HG02763 (cell line): Measurements from ENCODE around the gene NEU2.

Source experiments
- ATAC-seq: cut with Tn5 transposase; IDR thresholded peaks from one replicate; pipeline ENCODE4 v1.9.1; 2021; ENCODE audit warnings: mild to moderate bottlenecking, moderate library complexity; ENCODE audit not compliant: unreplicated experiment

The NEU2 gene

DNA sequence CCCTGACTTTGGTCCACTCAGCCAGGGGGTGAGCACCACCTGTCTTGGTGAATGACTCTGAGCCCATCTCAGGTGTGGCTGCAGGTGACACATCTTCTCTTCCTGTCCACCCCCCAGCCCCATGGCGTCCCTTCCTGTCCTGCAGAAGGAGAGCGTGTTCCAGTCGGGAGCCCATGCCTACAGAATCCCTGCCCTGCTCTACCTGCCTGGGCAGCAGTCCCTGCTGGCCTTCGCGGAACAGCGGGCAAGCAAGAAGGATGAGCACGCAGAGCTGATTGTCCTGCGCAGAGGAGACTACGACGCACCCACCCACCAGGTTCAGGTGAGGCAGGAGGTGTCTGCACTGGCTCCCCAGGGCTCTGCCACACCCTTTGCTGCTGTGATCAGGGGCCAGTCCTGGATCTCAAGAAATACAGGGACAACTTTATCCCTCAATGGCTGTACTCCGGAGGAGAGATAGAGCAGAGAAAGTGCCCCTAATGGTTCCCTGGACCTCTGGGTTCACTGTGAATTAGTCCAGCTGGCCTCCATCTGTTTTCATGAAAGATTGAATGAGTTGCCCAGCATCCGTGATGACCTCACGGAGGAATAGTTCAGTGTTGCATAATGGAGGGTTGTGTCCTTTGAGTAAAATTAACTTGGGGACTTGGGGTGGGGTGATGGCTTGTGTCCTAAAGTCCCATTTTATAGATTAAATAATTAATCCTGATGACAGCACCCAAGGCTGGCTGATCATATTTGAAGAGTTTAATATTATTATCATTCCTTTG, at the start of gene NEU2:
TSS of gene NEU2 (plus strand) at position 122 of the 770 bp plus-strand sequence. CDS start at position 122, 0 bp downstream.
- no peak for ATAC-seq

DNA sequence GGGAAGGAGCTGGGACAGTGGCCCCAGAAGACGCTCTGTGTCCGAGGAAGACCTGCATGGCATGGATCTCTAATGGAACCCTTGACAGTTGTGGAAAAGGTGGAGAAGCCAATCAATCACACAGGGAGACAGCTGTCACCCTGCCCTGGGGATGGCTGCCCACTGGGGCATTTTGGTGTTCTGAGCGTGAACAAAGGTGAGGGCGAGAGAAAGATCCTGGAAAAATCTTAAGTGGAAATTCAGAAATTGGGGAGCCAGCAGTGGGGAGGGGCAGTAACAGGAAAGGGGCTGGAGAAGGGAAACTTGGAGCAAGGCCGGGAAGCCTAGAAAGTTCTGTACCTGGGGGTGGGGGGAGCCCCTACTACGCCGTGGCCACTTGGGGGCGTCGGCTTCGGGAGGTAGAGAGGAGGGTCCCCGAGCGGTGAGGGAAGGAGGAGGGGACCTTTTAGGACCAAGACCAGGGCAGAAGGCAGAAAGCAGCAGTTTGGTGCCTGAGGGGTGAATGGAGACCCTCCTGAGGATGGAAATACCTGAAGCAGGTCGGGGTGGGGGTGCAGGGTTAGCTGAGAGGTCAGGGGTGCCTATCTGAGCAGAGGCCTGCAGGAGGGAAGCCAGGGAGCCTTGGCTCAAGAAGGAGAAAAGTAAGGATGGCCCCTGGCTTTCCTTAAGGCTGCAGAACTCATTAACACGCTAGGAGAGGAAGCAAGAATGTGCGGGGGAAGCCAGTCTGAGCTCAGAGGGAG, 49.4 kb upstream of the NEU2 start:
- no peak for ATAC-seq

DNA sequence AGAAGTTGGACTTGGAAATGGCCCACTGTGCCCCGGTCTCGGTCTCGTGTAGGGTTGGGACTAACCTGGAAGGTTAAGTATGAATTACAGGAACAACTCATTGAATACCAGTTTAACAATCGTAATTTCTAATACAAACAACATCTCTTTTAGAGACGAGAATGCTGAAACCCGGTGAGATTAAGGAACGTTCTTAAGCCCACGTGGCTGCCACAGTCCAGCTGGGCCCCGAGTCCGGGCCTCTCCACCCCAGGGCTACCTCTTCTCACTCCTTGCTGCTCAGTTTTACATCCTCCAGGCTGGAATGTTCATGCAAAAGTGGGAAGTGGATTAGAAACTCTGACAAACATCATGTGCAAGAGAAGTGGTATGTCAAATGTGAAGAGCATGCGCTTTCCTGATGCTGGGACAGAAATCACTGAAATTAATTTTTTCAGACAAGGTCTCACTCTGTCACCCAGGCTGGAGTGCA, 48.8 kb upstream of the NEU2 start:
- ATAC-seq = no peak

DNA sequence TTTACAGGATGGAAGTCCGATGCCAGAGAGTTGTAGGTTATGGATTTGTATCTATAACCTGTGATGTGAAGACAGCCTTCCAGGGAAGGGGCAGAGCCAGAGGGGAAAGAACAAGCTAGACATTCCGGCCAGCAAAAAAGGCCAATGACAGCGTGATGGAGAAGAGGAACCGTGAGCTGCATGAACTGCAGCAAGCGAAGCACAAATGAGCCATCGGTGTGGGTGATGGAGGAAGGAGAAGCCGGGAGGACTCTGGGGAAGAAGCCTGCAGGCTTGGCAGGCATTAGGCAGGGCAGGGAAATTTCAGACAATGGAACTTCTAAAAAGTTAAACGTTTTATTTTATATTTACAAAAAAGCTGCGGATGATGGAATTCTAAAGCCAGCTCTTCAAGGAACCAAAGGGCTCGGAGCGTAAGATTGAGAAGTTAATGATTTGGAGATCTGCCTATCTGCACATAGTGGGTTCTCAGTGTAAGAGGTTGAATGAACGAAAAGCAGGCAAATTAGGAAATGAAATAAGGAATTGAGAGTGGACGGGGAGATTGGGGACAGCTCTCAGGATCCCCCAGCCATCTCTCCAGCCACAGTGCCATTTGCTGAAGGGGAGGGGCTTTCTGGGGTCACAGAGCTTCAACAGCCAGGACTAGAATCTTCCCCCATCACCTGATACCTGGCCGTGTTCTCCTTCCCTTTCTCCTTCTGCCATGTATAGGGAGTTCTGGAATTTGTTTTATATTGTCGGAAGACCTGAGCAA, 47.8 kb upstream of the NEU2 start:
- ATAC-seq = no peak

DNA sequence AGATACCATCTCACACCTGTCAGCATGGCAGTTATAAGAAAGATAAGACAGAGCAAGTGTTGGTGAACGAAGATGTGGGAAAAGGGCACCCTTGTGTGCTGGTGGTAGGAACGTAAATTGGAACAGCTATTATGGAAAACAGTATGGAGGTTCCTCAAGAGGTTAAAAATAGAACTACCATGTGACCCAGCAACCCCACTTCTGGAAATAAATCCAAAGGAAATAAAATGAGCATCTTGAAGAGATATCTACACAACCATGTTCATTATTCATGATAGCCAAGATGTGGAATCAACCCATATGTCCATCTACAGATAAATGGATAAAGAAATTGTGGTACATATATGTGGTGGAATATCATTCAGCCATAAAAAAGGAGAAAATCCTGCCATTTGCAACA, 46.3 kb upstream of the NEU2 start:
- no peak for ATAC-seq

DNA sequence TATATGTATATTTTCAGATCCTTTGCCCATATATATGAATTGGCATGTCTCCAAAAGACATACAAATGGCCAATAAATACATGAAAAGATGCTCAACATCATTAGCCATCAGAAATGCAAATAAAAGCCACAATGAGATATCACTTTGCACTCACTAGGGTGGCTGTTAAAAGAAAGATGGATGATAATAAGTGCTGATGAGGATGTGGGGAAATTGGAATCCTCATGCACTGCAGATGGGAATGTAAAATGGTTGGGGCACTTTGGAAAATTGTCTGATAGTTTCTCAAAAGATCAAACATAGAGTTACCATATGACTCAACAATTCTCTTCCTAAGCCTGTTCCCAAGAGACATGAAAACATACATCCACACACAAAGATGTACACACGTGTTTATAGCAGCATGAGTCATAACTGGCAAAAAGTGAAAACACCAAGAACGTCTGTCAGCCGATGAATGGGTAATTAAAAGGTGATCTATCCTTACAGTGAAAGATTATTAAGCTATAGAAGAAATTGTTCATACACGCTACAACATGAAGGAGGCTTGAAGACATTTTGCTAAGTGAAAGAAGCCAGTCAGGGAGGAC, 39.1 kb upstream of the NEU2 start:
- no peak for ATAC-seq

DNA sequence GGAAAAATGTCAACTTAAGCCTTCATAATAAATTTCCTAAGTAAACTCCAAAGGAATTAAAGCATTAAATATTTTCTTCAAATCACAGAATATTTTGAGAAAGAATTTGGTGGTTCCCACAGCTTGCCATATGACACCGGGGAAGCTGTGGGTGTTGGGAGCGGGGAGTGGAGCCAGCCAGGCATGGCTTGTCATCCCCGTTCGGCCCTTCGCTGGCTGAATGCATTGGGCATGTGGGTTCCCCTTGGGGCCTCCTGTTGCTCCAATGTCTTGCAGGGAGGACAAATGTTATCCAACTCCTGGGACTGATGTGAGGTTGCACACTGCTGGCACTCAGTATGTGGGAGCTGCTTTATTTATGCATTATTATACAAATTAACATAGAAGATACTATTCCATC, 38.0 kb upstream of the NEU2 start:
- no peak for ATAC-seq

DNA sequence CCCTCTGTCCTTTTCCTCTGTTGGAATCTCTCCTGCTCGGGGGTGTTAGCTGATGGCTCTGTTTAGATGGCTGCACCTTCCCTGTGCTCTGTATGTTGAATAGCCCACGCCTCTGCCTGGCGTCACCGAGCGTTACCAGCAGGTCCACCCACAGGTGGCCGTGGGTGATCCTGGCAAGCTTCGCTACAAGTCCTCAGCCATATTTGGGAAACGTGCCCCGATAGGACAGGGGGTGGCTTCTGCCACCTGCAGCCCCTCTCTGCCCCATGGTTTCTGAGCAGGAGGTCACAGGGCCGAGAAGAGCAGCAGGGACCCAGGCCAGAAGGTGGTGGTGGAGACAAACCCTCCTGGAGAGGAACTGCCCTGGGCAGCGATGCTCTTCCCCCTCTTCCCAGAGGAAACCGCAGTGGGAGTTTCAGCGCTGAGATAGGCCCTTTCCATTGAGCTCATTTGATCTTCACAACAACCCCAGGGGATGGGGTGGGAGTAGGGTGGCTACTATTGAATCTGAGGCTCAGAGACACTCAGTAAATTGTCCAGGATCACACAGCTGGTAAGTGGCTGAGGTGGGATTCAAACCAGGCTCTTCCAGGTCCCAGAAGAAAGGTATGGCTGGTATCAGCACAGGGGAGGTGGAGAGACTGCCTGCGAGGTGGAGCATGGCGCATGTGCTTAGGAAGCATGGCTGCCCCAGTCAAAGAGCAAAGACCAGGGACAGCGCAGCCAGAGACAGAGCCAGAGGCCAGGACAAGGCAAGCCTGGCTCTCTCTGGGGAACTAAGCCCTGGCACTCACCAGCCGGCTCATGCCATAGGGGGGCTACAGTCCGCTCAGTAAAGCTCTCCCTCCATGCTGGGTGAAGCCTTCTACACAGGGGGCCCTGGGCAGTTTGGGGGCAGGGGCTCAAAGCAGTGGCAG, 34.5 kb upstream of the NEU2 start:
- no peak for ATAC-seq

DNA sequence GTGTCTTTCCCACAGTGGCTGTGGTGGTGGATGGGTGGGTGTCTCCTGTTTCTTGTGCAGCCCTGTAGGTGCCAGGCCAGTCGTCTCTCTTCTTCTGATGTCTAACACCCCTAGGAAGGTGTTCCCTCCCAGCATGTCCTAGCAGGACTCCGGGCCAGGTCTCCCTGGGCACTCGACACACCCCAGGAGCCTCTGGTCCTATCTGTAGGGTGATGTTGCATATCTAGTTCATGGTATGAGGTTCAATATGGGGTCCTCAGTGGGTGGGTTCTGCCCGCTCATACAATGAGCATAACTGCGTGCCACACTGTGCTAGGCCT, 33.8 kb upstream of the NEU2 start:
- no peak for ATAC-seq

DNA sequence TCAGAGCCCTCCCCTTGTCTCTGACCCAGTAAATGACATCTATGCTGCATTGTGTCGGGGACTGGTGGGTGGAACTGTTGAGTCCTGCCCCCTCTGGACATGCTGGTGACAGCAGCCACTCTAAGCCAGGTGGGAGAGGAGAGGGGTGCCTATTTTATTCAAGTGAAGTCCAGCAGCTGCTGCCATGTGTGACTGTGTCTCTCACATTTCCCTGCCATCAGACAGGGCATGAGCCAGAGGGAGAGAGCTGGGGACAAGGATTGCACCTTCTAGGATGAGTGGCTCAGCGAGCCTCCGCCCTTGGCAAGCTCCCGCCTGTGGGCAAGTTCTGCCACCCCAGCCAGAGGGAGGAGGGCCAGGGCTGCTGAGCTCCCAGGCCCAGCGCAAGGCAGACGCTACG, 33.1 kb upstream of the NEU2 start:
- no peak for ATAC-seq

DNA sequence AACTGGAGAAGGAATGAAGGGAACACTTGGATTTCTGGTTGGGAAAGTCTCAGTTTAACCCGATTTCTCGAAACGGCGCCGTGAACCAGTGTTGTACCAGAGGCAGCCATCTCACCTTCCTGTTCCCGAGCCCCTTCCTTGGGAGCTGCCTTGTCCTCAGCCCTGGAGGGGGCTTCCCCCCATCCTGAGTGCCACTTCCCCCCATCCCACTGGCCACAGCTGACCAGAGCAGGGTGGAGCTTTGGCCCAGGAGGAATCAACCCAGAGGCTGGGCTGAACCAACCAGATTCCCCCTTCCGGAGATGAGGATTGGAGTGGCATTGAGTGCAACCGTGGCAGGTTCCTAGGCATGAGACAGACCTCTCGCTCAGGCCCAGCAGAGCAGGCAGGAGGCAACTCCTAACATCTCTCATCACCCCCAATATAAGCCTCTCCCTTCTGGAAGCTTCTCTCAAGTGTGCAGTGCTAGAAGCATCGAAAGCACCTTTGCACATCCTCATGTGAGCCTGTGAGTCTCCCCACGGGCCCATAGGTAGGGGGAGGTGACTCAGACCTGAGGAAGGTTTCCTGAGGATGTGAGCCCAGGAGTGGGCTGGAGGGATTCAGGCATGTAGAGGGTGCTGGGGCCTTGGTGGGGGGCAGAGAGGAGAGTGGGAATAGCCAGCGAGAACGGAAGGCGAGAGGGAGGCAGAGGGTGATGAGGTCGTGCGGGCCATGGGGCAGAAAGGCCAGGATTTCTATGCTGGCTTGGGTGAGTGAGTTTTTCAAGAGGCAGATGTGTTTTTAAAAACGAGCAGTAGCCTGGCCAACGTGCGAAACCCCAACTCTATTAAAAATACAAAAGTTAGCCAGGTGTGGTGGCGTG, 31.4 kb upstream of the NEU2 start:
- no peak for ATAC-seq

DNA sequence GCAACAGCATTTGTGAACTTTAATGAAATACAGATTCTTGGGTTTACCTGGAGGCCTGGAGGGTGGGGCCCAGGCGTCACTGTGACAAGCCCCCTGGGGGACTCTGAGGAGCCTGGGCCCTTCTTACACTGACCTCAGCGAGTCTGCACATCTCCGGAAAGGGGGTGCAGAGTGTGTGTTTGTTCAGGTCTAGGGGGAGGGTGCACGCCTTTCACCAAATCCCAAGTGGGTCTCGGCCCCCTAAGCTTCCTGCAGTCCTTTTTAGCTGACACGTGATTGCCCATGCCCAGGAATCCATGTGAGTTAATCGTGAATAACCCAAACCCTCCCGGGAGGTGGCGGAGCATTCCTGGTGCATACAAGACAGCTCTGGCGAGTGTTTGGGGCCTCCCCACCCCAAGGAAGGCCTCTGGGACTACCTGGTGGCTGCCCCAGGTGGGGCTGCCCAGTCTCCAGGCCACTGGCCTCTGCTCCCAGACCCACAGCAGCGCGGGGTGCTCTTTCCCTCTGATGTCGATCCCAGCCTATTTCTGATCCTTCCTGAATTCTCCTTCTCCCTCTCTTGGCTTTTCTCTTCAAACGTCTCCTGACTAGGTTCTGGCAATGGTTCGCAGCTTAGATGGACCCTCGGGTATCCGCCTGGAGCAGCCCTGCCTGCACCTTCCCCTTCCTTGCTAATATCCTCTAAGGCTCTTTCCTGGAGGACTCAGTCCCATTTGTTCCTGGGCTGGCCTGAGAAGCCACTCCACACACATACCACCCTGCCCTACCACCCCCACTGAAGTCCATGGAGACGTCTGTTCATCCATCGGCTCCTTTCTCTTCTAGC, 29.4 kb upstream of the NEU2 start:
- ATAC-seq = no peak

DNA sequence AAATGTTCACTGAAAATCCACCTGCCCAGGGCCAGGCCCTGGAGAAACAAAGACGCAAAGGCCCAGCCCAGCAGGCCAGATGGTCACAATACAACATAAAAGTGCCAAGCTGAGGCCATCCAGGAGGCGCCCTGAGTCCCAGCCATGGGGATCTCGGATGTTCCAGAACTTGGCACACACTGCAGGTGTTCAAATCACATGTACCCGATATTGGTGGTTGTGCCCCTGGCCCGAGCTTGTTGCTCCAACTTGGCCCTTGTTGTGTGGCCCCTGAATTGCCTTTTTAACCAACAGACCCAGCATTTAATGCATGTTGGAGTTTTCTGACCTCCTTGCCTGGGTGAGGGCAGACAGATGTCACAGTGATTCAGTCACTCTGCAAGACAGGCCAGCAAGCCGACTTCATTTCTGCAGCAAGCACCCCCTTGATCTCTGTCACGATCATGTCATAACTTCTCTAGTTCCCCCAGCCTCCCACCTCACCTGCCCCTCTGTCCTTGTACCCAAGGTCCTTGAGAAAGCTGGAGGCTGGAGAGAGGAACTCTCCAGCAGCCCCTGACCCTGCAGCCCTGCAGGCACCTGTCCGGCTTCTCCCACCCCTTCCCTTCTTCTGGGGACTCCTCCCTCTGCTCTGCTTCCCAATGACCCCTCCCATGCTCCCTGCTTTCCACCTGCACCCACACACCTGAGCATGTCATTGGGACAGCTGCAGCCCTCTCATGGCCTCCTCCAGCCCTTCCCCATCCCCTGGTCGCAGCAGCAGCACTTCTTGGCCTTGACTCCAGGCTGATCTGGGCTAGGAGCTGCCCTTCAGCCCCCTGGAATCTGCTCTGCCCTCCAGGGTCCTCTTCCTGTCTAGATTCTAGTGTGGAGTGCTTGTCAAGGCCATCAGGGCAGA, 28.6 kb upstream of the NEU2 start:
- ATAC-seq = no peak

DNA sequence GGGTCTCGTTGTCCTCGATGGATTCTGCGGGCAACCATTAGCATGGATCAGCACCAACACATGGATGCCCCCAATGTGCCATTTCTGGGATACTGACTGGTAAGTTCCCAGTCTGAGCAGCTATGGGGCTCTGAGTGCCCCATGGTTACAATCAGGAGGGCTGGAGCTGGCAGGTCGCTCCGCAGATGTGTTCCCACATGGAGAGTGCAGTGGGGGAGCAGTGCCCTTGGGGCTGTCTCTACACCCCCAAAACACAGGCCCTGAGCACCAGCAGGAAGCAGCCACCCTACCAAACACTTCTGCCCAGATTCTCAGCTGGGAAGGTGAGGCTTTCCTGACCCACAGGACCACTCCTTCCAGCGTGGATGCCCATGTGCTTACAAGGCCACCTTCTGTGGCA, 27.4 kb upstream of the NEU2 start:
- ATAC-seq = no peak

DNA sequence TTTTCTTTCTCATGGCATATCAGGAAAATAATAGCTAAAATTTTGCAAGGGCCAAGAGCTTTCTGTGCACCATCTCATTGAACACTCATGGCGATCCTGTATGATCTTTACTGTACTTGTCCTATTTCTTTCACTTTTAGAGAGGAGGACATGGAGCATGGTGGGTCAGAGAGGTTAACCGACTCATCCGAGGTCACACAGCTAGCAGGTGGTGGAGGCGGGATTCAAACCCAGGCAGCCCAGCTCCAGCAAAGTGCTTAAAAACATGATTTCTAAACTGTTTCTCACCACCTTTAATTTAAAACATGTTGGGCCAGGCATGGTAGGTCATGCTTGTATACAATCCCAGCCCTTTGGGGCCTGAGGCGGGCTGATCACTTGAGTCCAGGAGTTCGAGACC, 25.8 kb upstream of the NEU2 start:
- ATAC-seq = no peak

DNA sequence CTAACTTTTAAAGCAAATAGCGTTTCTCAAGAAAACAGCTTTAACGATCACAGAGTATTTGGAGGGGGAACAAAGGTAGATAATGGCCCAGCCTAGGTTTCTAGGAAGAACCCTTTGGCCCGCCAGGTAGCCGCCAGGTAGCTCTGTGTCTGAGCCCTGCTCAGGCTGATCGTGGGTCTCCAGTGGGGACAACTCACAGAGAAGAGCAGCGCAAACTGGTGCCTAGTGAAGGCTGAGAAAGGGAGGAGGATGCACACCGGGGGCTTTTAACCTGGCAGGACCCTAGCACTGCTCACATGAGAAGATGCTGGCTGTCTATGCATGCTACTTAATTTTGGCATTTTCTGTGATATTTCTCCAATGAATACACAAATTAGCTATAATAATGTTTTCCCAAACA, 25.2 kb upstream of the NEU2 start:
- no peak for ATAC-seq

DNA sequence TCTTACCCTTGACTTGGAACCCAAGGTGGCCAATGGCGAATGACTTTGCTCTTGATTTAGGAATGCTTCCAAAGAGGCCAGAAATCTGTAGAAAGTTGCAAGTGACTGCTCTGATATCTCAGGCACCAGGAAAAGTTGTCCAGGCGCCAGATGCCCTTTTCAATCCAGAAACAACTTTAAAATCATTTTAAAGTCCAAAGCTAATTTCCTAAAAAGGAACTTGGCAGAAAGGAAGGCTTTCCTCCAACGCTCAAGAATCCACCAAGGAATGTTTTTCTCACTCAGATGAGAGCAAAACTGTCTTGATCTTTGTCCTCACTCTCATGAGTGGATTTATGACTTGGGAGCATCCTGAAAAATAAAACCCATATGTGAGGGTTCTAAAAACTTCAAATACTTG, 24.7 kb upstream of the NEU2 start:
- ATAC-seq = no peak

DNA sequence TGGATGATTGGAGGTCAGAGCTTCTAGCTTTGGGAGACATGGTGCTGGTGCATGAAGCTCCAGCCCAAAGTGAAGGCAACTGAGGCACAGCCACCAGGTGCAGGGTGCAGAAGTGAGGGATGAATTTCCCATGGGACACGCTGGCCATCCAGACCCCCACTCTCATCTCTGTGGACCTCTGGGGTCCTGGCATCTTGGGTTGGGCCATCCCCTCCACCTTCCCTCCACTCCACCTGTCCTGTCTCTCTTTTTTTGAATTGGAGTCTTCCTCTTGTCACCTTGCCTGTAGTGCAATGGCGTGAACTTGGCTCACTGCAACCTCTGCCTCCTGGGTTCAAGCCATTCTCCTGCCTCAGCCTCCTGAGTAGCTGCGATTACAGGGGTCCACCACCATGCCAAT, 22.8 kb upstream of the NEU2 start:
- ATAC-seq = no peak
